HG03565 (cell line): ENCODE data around the gene NT5C1A.
A peak's percentile ranks its signal among the peaks of the same experiment; 100 is the strongest.

Experiments
- ATAC-seq: cut with Tn5 transposase; IDR thresholded peaks from one replicate; pipeline ENCODE4 v1.9.1; 2021; ENCODE audit warnings: mild to moderate bottlenecking, moderate library complexity; ENCODE audit not compliant: unreplicated experiment

NT5C1A gene

DNA sequence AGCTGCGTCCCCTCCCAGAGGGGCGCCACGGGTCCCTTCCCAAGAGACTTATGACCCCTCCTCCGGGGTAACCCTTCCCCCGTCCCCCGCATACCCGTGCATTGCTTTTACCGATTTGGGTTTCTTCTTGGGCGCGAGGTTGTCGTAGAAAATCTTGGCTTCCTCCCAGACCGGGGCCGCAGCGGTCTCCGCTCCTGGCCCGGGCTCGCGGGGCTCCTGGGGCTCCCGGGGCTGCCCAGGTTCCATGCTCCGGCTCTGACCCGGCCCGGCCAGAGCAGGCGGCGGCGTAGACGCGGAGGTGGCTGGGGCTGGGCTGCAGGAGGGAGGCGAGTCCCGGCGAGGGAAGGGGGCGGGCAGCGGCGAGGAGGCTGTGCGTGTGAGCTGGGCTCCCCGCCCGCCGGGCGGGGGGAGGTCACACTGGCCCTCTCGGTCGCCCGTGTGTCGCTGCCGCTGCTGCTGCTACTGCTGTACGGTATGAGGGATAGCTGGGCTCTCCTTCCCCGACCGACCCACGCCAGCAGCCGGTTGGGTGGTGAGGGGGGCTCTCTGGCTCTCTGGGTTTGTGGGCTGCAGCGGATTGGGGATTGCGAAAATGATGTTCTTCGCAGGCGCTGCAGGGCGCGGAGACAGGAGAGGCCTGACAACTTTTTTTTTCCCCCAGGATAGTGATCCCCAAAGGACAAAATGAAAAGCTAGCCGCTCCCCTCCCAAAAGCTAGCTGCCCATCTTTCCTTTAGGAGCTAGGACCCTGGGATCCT, at the start of gene NT5C1A:
NT5C1A (minus strand) TSS at position 315 of the 758 bp plus-strand sequence; CDS start at position 246, 69 bp downstream.
- ATAC-seq, result no peak

DNA sequence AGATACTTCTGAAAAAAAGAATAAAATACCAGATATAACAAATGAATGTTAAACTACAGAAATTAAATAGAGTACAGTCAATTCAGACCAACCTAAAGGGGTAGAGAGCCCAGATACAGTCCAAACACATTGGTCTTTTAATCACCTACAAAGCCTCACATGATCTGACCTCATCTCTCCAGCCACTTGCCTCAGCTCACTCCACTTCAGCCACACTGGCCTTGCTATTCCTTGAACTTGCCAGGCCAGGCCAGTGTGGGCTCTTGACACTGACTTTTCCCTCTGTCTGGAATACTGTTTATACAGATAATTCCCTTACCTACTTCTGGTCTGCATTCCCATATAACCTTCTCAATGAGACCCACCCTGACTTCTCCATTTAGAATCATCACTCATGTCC, 49.8 kb upstream of the NT5C1A start:
- no peak for ATAC-seq

DNA sequence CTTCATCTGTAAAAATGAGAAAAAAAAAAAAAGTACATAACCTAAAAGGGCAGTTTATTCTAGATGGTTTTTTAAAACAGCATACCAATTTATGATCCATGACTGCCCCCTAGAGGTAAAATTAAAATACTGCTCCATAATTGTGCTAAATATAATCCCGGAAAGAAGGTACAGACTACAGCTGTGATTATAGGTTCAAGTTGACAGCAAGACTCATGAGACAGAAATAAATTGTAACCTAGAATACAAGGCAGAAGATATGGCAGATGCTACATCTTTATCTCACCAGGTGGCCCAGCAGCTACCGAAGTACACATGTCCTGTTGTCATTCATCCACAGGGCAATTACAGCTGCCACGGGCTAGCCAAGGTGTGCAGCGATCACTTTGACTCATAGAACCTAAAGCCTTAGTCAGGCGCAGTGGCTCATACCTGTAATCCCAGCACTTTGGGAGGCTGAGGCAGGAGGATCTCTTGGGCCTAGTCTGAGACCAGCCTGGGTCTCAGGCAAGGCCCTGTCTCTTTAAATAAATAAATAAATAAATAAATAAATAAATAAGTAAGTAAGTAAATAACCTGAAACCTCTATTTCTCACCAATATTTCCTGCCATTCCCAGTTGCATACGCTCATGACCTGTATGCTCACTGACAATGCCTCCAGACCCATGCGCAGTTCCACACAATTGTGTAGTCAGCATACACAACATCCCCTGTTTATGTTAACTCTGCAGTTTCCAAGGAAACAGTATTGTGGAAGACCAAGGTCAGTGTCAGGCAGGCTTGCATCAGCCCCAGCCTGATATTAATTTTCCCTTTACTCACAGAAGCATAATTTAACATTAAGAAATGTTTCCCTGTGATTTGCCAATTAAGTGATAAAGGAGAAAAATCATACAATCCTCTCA, 48.4 kb upstream of the NT5C1A start:
- no peak for ATAC-seq

DNA sequence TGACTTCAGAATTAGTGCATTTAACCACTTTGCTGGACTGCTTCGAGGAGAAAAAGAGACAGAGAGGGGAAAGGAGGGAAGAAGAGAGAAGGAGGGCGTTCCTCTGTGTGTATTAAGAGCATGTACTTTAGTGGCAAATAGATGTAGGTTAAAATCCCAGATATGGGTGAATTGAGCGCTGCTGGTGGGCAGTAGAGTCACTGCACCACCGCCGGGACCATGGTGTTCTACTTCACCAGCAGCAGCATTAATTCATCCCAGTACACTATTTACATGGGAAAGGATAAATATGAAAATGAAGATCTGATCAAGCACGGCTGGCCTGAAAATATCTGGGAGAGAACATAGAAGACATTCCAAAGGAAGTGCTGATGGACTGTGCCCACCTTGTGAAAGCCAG, 45.9 kb upstream of the NT5C1A start:
- no peak for ATAC-seq

DNA sequence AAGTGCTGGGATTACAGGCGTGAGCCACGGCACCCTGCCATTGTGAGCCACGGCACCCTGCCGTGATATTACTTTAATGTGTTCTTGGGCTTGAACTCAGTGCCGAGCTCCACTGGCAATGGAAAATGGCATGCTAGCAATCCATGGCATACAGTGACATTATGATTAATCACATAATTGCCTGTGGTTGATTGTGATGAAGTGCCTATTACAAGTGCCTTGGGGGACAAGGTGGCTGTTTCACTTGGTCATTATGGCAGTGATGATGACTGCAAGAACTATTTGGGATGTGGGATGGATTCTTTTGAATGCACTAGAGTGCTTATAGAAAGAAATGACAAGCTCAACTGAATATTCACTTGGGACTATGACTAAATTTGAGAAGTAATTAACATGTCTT, 41.6 kb upstream of the NT5C1A start:
- ATAC-seq, result no peak

DNA sequence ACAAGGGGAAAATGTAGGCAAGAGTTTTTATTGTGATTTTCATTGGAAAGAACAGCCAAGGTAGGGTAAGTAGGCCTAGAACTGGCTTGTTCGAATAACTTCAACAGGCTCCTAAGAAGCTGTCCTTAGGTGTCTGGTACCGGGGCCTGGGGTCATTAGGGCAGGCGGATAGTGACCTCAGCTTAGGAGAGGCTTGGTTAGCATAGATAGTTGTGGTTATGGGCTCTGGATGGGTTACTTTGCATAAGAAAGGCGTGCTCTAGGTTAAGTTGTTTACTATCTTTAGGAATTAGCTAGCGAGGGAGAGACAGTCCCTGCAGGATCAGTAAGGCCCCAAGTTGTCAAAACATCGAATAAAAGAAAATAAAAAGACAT, 40.0 kb upstream of the NT5C1A start:
- ATAC-seq, result no peak

DNA sequence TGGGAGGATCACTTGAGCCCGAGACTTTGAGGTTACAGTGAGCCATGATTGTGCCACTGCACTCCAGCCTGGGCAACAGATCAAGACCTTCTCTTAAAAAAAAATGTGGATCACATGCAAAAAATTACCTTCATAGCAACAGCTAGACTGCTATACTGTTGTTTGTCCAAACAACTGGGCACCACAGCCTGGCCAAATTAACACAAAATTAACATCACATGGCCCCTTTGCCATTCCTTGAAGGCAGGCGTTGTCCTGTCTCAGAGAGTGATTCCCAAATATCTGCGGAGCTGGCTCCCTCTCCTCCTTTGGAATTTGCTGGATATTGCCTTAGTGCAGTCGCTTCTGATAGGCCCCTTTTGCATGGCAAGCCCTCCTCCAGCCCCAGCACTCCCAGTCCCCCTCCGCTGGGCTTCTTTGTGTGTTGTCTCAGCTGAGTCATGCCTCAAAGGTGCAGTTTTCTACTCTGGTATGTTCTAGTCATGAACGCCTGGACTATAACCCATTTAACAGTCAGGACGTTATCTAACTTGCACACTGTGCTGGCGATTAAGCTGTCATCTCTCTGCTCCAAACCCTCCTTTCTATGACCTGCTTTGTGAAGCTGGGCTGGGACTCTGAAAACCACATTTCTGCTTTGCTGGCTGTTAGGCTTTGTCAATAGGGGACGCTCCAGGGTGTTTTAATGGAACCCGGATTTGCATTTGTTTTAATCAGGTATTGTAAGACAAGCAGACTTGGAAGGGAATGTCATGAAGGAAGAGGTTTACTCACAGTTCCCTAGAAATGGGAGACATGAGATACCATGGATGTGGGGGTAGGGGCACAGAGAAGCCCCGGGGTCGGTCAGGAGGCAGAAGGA, 39.4 kb upstream of the NT5C1A start:
- ATAC-seq, result no peak

DNA sequence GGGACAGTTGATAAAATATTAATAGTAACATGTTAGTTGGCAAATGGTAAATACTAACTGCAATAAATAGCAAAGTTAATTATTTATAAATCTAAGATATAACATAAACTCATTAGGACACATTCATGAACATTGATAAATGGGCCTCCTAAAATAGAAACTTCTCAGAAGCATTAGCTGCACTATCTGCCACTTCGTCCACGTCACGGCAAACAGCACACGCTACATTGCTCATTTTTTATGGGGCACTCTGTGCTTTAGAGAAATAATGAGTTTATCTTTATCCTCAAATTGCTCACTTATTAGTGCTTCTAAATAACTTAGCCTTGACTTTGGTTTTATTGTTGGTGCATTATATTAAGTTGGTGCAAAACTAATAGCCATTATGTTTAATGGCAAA, 35.6 kb upstream of the NT5C1A start:
- no peak for ATAC-seq

- no peak for ATAC-seq
These were observed 32.9 kb upstream of the NT5C1A start for GRCh38 chr1:39704757-39705156.

DNA sequence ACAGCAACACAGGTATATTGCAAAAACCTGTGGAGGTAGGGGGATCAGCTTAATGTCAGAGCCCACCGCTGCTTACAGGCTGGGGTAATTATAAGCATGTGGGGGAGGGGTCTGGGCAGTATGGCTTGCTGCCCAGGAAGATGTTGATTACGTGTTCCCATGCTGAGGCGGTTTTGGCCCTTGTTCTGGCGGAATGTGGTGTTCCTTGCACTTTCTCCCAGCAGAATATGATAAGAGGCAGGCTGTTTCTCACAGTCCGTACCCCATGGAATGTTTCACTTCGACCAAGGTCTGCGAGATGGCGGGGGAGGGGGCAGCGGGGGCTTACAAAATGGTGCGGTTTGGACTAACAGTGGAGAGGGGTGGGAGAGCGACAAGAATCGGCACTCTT, 29.1 kb upstream of the NT5C1A start:
- no peak for ATAC-seq

DNA sequence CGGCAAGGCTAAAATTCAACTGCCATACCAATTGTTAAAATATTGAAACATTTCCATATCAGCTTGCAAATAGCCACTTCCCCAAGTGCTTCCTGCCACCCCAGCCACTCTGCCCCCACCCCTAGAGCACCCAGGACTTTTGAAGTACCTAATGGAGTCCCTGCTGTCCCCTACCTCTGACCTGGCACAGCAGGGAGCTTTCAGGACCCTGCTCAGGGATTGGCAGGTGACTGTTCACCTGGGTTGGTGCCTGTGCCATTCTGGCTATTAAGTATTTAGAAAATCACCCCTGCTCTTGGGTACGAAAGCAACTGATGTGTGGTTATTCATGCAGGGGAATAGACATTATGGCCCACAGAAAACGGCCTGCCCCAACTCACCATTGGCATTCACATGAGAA, 28.4 kb upstream of the NT5C1A start:
- ATAC-seq, result no peak

DNA sequence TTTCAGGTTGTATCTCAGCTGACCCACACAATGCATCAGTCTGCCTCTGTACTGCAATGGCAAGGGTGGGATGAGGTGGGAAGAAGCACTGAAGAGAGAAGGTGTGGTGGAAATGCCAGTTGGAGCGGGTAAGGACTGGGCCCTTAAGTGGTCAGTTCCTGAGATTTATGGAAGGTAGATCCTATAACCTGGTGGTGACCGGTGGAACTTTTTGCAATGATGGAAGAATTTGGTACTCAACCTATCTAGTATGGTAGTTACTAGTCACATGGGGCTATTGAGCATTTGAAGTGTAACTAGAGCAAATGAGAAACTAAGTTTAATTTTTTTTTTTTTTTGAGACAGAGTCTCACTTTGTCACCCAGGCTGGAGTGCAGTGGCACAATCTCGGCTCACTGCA, 27.5 kb upstream of the NT5C1A start:
- ATAC-seq, result no peak

GRCh38 chr1:39698568-39698967, 26.7 kb upstream of the NT5C1A start:
- no peak for ATAC-seq

DNA sequence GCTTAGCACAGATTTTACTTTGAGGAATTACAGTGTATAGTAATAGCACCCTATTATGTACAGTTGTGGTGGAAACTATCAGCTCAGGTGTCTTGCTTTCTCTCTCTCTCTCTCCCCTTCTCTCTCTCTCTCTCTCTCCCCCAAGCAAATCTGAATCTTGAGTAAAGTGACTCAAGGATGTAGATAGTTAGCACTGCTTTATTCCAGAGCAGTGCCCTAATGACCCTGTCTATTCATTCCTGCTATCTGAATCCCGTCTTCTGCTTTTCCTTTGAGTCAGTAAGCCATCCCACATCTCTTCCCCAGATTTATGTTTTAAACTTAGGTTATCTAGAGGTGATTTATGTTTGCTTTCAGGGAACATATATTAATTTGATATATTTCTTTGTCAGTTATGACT, 24.5 kb upstream of the NT5C1A start:
- no peak for ATAC-seq

DNA sequence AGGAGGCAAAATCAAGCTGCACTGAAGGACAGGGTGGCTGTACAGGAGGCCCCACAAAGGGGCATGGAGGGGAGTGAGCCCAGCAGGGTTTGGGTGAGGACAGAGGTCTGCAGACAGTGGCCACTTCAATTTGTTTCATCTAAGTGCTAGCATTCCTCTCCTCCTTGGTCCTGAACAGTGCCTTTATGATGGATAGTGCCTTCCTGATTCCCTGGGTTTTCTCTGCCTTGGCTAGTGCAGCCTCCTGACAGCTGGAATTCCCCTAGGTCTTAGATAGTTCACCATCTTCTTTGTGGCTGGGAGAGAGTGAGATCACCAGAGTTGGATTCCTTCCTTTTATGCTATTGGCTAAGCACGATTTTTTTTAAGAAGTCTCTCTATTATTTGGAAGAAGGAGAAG, 23.1 kb upstream of the NT5C1A start:
- no peak for ATAC-seq

- ATAC-seq, result no peak
These were observed 22.1 kb upstream of the NT5C1A start for GRCh38 chr1:39694026-39694425.

DNA sequence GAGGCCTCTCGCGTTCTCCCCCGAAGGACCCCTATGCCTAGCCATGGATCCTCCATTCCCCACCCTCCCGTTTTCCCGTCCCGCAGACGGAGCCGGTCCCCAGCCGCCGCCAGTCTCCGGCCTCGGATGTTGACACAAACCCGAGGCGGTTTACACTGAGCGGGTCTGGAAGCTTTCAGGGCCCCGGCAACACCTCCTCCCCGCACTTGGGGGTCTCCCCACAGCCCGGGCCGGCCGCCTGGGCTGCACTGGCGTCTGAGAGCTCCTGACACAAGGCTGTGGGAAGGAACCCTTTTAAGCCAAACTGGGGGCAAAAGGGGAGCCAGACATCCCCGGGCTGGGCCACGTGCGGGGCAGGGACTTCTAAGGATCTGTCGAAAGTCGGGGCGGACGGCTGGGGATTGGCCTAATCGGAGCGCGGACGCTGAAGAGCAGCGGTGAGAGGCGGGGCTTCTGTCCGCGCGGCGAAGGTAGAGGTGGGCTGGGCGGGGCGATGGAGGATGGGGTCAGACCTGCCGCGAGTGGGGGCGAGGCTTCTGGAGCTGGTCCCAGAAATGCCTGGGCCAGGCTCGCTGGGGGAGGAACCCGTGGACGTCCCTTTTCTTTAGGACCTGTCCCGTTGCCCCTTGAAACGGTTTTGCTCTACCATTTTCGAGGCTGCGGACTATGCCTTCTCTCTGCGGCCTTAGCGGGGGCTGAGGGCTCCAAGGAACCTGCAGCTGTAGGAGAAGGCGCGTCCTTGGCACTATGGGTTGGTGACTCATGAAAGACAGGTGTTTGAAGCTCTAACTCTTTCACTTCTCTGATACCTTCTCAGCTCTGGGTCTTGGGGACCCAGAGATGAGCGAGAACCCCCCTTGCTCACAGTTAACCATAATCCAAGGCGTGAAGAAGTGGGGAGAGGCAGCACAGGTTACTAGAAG, 20.5 kb upstream of the NT5C1A start:
- ATAC-seq, result no peak

DNA sequence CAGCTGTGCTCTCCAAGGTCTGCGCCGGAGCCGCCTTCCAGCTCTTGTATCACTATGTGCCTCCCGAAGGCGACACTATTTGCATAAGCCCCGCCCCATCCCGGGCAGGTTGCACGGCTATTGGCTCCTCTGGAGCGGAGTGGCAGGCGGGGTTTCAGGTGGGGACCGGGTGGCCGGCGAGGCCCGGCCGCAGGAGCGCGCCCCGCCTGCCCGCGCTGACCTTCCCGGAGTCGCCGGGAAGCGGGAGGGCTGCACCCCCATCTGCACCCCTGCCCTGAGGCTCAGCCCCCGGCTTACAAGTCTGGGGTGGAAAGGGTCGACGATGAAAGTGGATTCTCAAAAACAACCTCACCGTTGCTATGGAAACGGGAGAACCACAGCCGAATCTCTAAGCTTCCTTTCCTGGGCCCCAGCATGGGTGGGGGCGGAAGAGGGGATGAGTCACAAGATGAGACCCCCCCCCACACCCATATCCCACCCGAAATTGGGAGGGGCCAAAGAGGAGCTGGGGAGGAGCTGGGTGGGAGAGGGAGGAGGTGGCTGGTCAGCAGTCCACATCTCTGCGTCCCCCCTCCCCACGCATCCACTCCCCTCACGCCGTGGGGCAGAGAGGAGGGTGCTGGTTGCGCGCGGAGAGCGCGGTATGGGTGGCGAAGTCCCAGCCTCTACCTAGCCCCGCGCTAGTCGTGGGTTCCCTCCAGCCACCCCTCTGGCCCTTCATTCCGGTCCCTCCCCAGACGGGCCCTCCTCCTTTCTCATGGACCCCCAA, 19.7 kb upstream of the NT5C1A start, which contains the start of gene HPCAL4:
HPCAL4 (minus strand) TSS at position 51 of the 769 bp plus-strand sequence. CDS start 6,830 bp downstream, outside the sequence.
- peak; percentile 83 for ATAC-seq

GRCh38 chr1:39690794-39691382, 19.0 kb upstream of the NT5C1A start:
- ATAC-seq, result no peak
